Stimulated activated CD4-positive, alpha-beta T cell treated with anti-CD3 and anti-CD28 coated beads, Interleukin-1b, Interleukin-23, amount 100 ng/mL, for 24 hours (primary cell): ENCODE measurements around the gene KRR1.

Experiments used
- DNase-seq, 4 experiments: peaks; one replicate each; pipeline ENCODE4 v3.0.0-alpha.2; 2020; ENCODE audit warnings: low read depth in 4 of 4, low spot score in 1 of 4

KRR1 gene

DNA sequence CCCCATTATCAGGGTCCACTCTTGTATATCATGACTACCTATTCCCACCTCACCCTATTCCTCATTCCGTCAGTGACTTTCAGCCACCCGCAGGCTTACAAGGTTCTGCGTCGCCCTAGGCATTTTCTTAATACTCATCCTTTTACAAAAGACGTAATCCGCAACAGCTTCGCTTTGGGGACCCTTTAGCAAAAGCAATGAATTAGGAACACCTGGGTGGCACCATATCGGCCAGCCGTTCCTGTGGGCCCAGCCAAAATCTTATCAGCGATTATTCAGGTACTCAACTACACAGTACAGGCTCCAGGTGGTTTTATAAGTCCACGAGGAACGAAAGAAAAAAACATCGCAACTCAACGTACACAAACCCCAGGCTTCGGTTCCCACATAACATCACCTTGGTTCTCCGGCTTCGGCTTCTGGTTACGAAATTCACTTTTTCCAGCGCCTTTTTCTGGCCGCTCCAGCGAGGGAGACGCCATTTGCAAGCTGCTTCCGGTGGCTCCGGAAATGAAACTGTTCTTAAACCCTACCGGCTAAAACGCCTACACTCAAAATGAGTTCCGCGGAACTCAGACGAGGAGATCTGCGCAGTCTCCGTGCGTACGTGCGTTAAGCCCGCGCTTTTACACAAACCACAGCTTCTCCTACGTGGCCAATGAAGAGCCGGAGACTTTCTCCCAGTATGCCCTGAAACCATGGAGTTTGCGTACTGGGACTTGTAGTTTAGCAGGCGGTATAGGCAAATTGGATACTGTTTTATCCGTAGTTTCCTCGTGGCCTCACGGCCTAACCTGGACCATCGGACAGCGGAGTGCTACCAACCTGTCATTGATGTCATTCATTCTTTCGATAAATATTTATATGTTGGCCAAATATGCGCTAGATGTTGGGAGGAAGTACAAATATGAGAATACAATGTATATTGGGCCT is at the start of gene KRR1:
Gene KRR1, minus strand, starts transcription at position 494 of the 933 bp plus-strand sequence. Its CDS starts 12 bp downstream, at position 482.
- DNase-seq, result peak; percentile 62 to 82 (median 76)

DNA sequence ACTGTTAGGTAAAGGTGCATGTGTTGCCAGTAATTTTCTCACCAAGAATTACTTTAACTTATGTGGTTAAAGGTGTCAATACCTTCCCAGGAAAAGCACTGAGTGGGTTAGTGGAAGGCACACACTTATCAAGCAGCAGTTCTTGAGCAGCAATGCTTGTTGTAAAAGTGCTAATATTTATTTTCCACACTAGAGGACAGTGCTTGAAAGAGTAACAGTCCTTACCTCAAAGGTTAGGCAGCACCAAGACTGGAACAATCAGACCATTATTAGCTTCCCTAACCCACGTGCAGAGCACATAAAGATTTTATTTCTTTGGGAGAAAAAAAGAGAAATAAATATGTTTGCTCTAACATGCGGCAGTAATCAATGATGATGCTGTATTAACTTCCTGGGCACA is 48.8 kb upstream of the KRR1 start:
- no peak for DNase-seq

DNA sequence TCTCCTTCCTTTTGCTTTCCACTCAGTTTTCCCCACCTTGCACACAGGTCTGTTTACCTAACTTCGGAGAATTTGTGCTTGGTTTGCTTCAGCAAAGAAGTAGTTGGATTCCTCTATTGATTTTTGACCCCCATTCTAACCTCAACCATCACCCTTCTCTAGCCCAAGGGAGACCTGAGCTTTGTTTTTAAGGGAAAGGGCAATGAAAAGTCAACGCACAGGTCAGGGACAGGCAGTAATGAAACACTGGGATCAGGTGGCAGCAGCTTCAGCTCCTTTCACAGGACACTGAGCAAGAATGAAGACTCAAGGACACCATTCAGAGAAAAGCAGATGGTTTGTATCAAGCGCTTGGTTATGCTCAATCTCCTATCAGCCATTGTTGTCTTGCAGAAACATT is 46.9 kb upstream of the KRR1 start:
- DNase-seq, result no peak

GRCh38 chr12:75556311-75556899 is 45.0 kb upstream of the KRR1 start:
- DNase-seq, result no peak

- DNase-seq, result no peak
Observed at GRCh38 chr12:75554556-75554880, 43.1 kb upstream of the KRR1 start.

DNA sequence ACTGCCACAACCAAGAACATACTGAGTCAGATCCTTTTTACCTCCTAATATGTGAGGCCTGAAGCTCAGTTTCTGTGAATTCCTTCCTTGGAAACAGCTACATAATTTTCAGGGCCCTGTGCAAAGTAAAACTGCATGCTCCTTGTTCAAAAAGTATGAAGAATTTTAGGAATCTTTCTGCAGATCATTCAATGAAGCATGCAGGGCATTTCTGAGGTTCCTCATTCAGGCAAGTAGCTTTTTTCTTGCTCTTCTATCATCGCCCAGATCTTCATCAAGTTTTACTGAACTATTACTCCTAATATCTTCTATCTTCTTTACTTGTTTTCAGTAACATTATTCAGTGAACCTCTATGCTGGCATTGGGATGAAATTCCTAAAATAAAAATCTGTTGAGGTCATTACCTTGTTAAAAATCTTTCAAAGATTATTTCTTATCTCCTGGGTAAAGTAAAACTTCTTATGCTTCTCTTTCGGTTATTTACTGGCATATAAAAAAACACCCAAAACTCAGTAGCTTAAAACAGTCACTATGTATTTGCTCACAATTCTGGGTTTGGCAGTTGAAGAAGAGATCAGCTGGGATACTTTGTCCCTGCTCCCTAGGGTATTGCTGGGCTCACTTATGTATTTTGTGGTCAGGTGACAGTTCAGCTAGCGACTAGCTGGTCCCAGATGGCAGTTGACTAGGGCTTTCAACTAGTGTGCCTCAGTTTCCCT is 42.6 kb upstream of the KRR1 start:
- DNase-seq, result no peak

- no peak for DNase-seq
Observed at GRCh38 chr12:75553398-75553797, 42.0 kb upstream of the KRR1 start.

- no peak for DNase-seq
Observed at GRCh38 chr12:75551477-75551876, 40.1 kb upstream of the KRR1 start.

- DNase-seq, result no peak
Observed at GRCh38 chr12:75550401-75551240, 39.2 kb upstream of the KRR1 start.

DNA sequence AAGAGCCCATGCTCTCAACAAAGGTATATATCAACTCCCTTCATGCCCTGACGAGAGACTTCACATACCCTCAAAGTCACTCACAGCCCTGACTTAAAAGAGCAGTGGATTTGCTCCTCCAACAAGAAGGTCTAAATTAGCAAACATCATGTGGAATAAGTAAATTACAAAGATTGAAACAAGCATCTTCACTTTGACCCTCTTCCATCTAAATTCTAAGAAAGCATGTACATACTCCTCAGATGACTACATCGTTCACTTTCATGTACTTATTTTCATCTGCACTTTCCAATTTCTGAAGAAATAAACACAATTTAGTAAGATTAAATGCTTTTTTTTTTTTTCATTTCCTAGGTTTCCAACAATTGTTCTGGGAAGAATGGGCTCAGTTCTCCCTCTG is 38.6 kb upstream of the KRR1 start:
- DNase-seq, result no peak

- no peak for DNase-seq
Observed at GRCh38 chr12:75548879-75549278, 37.5 kb upstream of the KRR1 start.

DNA sequence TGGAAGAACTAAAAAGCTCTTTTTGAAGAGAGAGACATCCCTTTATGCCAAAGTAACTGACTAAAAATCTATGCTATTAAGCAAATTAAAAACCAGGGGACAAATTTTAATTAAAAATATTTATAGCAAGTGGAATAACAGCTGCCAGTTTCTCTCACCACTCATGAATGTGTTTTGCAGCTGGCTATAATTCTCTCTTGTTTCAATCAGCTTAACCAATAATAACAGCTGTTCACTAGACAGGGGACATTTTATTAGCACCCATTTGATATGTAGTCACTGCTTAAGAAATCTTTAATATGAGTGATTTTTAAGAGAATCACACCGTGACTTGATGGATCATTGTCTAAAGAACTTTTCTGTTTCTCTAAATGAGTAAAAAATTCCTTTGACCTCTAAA is 34.2 kb upstream of the KRR1 start:
- no peak for DNase-seq

- no peak for DNase-seq
Observed at GRCh38 chr12:75543529-75543928, 32.1 kb upstream of the KRR1 start.

DNA sequence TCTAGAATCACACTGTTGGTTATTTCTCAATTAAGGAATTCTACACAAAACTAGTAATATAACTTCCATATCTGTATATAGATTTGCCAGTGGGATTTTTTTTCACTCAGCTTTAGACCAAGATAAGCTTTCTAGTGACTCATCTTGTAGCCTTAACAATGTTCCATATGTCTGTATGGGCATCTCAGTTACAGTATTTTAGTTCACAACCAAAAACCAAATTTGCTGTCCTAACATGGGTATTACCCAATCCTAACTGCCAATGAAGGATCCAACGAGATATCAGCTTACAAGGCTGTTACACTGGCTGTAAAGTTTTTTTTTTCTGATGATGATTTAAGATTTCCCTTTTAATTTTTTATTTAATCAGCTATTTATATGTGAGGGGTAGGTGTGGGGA is 31.5 kb upstream of the KRR1 start:
- DNase-seq, result no peak

- DNase-seq, result no peak
Observed at GRCh38 chr12:75539889-75540288, 28.5 kb upstream of the KRR1 start.

DNA sequence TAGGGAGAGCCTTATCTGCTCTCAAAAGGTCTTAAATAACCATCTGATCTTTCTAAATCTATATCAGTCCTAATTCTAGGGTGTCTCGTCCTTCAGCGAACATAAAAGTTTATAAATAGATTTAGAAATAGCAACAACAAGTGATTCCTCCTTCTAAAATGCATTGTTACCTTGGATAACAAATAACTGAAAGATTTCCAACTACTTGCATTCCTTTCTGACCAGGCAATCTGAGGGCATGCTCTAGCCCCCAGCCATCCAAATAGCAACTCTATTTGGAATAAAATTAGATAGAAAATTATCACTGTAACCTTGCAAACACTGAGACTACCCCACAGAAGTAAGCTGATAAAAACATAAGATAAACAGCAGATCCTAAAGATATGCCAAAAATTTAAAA is 21.8 kb upstream of the KRR1 start:
- DNase-seq, result no peak

- no peak for DNase-seq
Observed at GRCh38 chr12:75529826-75530225, 18.4 kb upstream of the KRR1 start.

DNA sequence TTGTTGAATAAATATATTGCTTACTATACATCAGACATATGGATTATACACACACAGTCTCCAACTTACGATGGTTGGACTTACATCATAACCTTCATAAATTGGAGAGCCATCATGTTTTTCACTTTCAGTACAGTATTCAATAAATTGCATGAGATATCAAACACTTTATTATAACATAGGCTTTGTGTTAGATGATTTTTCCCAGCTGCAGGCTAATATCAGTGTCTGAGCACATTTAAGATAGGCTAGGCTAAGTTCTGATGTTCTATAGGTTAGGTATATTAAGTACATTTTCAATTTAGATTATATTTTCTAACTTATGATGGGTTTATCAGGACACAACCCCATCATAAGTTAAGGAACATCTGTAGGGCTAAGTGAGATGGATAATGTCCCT is 17.9 kb upstream of the KRR1 start:
- DNase-seq, result no peak

GRCh38 chr12:75528692-75529091 is 17.3 kb upstream of the KRR1 start:
- DNase-seq, result no peak

DNA sequence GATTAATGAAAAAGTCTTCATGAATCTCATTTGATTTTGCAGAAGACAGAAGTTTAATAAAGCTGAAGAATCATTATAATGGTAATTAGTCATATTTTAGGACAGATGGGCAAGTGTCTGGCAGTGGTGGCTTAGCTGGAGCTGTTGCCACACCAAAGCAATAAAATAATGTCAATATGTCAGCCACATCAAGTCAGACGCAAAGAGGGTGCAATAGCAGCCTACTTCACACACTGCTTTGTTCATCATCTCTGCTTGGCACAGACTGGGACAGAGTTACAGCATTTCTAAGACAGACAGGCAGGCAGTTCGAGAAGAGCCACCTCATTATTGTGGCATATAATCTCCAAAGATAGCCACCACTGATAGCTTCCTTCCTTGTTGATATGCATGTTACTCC is 16.9 kb upstream of the KRR1 start:
- DNase-seq, result no peak
